Karpas-422 (cell line): ENCODE data around the gene KRTAP2-1. TPM values are rescaled to one million over a fixed set of nuclear protein-coding genes. Genes with fewer than 3 reads are reported as not detected.
"Not testable (repeated sequence)": the region's sequence is repeated elsewhere in the genome, so short reads cannot be mapped to it uniquely, and the experiment has no call there.

Experiments used
- DNase-seq: peaks from one replicate; pipeline ENCODE4 v3.0.0-alpha.2; 2015
- H2AFZ ChIP-seq: fragments of 200-600 bp; sonication (generic); 2 replicates; pipeline ENCODE4 v1.6.1; 2014; ENCODE audit warnings: antibody characterized with exemption, low read length, mixed read lengths
- H3K27ac ChIP-seq: fragments of 200-600 bp; sonication (generic); 2 replicates; pipeline ENCODE4 v1.5.1; 2014; ENCODE audit warnings: mild to moderate bottlenecking, low read length, moderate library complexity
- H3K27me3 ChIP-seq: fragments of 200-600 bp; sonication (generic); 2 replicates; pipeline ENCODE4 v1.6.1; 2014; ENCODE audit warnings: low read length, mixed read lengths
- H3K36me3 ChIP-seq: fragments of 200-600 bp; sonication (generic); 2 replicates; pipeline ENCODE4 v1.6.1; 2014; ENCODE audit warnings: low read length, mixed read lengths; ENCODE audit not compliant: insufficient read depth
- H3K4me1 ChIP-seq: fragments of 200-600 bp; sonication (generic); 2 replicates; pipeline ENCODE4 v1.6.1; 2014; ENCODE audit warnings: mild to moderate bottlenecking, low read length, mixed read lengths
- H3K4me2 ChIP-seq: fragments of 200-600 bp; sonication (generic); 2 replicates; pipeline ENCODE4 v1.6.1; 2014; ENCODE audit warnings: low read length, low read depth, mild to moderate bottlenecking; ENCODE audit not compliant: poor library complexity, severe bottlenecking
- H3K4me3 ChIP-seq: fragments of 200-600 bp; sonication (generic); 2 replicates; pipeline ENCODE4 v1.5.1; 2014; ENCODE audit warnings: mild to moderate bottlenecking, antibody characterized with exemption, low read length, mixed read lengths
- H3K79me2 ChIP-seq: fragments of 200-600 bp; sonication (generic); 2 replicates; pipeline ENCODE4 v1.6.1; 2014; ENCODE audit warnings: mild to moderate bottlenecking, low read length, mixed read lengths
- H3K9ac ChIP-seq: fragments of 200-600 bp; sonication (generic); 2 replicates; pipeline ENCODE4 v1.6.0; 2014; ENCODE audit warnings: low read length
- H3K9me2 ChIP-seq: fragments of 200-600 bp; sonication (generic), shearing (Covaris generic); replicated peaks from 2 replicates; pipeline ENCODE4 v1.6.0; 2014; ENCODE audit warnings: mild to moderate bottlenecking, low read length, moderate library complexity; ENCODE audit not compliant: insufficient read depth
- H3K9me3 ChIP-seq: fragments of 300-700, 200-600 bp; sonication (generic); 2 replicates; pipeline ENCODE4 v1.6.1; 2014; ENCODE audit warnings: low read length, mixed read lengths
- H4K20me1 ChIP-seq: fragments of 200-600 bp; sonication (generic); 2 replicates; pipeline ENCODE4 v1.6.1; 2014; ENCODE audit warnings: mild to moderate bottlenecking, antibody characterized with exemption, low read length, low read depth; ENCODE audit not compliant: insufficient read depth
- total RNA-seq: library from RNA; depleted of rRNA; stranded (reverse); fragments of >200 nt; shearing (Covaris generic); gene quantifications from 2 replicates; pipeline ENCODE4 v1.2.3, GENCODE V29; 2014; ENCODE audit warnings: low replicate concordance

The KRTAP2-1 gene
- total RNA-seq, 1 experiment from 2014 or later, result not detected

DNA sequence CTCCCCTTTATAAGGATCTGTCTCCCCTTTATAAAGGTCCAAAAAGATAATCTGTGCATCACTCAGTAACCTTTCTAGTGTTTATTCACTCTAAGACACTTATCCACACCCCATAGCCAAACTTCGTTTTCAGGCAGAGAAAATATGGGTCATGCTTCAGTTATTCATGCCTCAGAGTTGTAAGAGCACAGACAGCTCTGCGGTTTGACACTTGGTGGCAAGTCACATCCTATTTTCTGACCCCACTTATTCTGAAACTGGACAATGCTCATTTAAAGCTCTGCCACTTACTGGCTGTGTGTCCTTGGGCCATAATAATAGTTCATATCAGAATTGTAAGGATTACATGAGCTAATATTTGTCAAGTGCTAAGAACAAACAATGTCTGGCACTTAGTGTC lies 2.0 kb upstream of the KRTAP2-1 start:
- H3K27me3 ChIP-seq, result no peaks in the 10 kb centered on the region
- H4K20me1 ChIP-seq, result no peaks in the 10 kb centered on the region
- H3K27ac ChIP-seq, result no peak overlapping the region
- H2AFZ ChIP-seq, result no peak overlapping the region
- no peaks in the 10 kb centered on the region for H3K36me3 ChIP-seq
- H3K9me3 ChIP-seq, result no peaks in the 10 kb centered on the region
- no peaks in the 10 kb centered on the region for H3K9me2 ChIP-seq
- H3K4me2 ChIP-seq, result no peak overlapping the region
- no peaks in the 10 kb centered on the region for H3K4me1 ChIP-seq
- H3K4me3 ChIP-seq, result no peak overlapping the region
- H3K9ac ChIP-seq, result no peak overlapping the region
- DNase-seq, result peak; percentile 10
- H3K79me2 ChIP-seq, result no peaks in the 10 kb centered on the region

DNA sequence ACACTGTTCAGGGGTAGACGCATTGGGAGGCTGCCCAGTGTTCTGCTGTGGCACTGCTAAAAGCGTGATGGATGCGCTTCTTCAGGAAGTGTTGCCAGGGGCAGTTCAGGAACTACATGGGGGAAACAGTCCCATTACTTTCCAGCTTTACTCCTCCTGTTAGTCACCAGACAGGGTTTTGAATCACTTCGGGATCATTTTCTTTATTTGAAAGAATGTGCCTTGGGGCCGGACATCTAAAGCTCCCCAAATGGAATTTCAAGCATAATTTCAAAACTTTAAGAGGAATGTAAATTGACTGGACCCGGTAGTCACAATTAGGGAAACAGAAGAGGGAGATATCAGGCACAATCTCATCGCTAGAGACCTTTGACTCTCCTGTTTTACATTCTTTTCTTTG lies 1.3 kb upstream of the KRTAP2-1 start:
- Histone ChIP-seq H3K4me3 (no peak overlapping the region), H3K36me3 (no peaks in the 10 kb centered on the region), H3K27ac (no peak overlapping the region), H3K9me2 (no peaks in the 10 kb centered on the region), H3K27me3 (no peaks in the 10 kb centered on the region), H3K4me1 (no peaks in the 10 kb centered on the region), H3K4me2 (no peak overlapping the region), H3K79me2 (no peaks in the 10 kb centered on the region), H3K9ac (no peak overlapping the region), H4K20me1 (no peaks in the 10 kb centered on the region), H3K9me3 (no peaks in the 10 kb centered on the region), H2AFZ (no peak overlapping the region)
- DNase-seq, result peak; percentile 1

DNA sequence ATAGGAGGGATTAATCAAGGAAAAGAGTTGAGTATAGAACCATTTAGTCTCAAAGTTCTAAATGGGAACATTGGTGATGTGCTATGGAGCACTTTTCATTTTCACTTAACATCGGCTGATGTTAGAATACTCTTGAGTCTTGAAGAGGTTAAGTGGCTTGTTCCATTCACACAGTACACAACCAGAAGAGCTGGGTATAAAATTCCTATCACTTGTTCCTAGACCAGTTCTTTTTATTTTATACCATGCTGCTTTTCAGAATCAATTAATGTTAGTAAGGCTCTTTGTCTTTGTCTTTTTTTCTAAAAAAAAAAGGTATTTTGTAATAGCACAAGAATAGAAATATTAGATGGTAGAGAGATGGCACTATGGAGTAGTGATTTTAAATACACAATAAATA lies 4.2 kb downstream of the KRTAP2-1 start:
- H3K4me2 ChIP-seq, result no peak overlapping the region
- H4K20me1 ChIP-seq, result no peaks in the 10 kb centered on the region
- no peaks in the 10 kb centered on the region for H3K4me1 ChIP-seq
- no peaks in the 10 kb centered on the region for H3K36me3 ChIP-seq
- H3K4me3 ChIP-seq, result no peak overlapping the region
- H3K9ac ChIP-seq, result no peak overlapping the region
- no peak overlapping the region for H3K27ac ChIP-seq
- H3K27me3 ChIP-seq, result no peaks in the 10 kb centered on the region
- no peaks in the 10 kb centered on the region for H3K79me2 ChIP-seq
- H2AFZ ChIP-seq, result no peak overlapping the region
- DNase-seq, result no peak
- no peaks in the 10 kb centered on the region for H3K9me2 ChIP-seq
- no peaks in the 10 kb centered on the region for H3K9me3 ChIP-seq

- H3K27ac ChIP-seq, H3K4me2 ChIP-seq, H3K79me2 ChIP-seq, H3K4me1 ChIP-seq, H3K9me2 ChIP-seq, H3K9ac ChIP-seq, H4K20me1 ChIP-seq, H3K4me3 ChIP-seq, H3K9me3 ChIP-seq, H3K36me3 ChIP-seq, DNase-seq, H3K27me3 ChIP-seq, H2AFZ ChIP-seq: not testable (repeated sequence)
These were observed 6.1 kb downstream of the KRTAP2-1 start, which contains the start of gene KRTAP1-1 for GRCh38 chr17:41040783-41041571. Gene KRTAP1-1, minus strand, starts transcription at chr17:41041450. Its CDS starts 53 bp downstream, at chr17:41041397.

DNA sequence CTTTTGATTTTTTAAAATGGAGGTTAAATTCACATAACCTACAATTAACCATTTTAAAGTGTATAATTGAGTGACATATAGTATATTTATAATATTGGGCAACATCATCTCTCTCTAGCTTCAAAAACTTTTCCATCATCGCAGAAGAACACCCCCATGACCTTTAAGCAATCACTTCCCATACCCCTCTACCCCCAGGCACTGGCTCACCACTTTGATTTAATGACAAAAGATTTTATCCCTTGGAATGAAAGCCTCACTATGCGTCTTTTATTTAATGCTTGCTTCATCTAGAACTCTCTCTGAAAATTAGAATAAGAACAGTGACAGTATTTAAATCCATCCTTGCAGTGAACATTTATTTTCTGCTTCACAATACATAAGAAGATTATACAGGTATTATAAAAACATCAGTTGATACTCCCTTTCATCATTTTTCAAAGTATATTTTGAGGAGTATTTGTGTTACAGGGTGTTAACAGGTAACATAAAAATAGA lies 9.2 kb downstream of the KRTAP2-1 start:
- Histone ChIP-seq H3K9ac (no peak overlapping the region), H3K27me3 (no peaks in the 10 kb centered on the region), H3K4me3 (no peak overlapping the region), H3K36me3 (no peaks in the 10 kb centered on the region), H3K4me2 (no peak overlapping the region), H3K9me3 (no peaks in the 10 kb centered on the region), H3K27ac (no peak overlapping the region), H4K20me1 (no peaks in the 10 kb centered on the region), H2AFZ (no peak overlapping the region), H3K79me2 (no peaks in the 10 kb centered on the region), H3K4me1 (no peaks in the 10 kb centered on the region), H3K9me2 (no peaks in the 10 kb centered on the region)
- no peak for DNase-seq

- not testable (repeated sequence) for H3K79me2 ChIP-seq, H4K20me1 ChIP-seq, H3K4me1 ChIP-seq, H3K4me3 ChIP-seq, H3K27ac ChIP-seq, H3K9me2 ChIP-seq, H3K4me2 ChIP-seq, H3K9me3 ChIP-seq, H2AFZ ChIP-seq, H3K27me3 ChIP-seq, H3K36me3 ChIP-seq, H3K9ac ChIP-seq
- DNase-seq, result peak; percentile 5
These were observed 12.7 kb downstream of the KRTAP2-1 start, which contains the start of gene KRTAP1-3 for GRCh38 chr17:41034346-41034935. Gene KRTAP1-3, minus strand, starts transcription at chr17:41034874. Its CDS starts 53 bp downstream, at chr17:41034821.

DNA sequence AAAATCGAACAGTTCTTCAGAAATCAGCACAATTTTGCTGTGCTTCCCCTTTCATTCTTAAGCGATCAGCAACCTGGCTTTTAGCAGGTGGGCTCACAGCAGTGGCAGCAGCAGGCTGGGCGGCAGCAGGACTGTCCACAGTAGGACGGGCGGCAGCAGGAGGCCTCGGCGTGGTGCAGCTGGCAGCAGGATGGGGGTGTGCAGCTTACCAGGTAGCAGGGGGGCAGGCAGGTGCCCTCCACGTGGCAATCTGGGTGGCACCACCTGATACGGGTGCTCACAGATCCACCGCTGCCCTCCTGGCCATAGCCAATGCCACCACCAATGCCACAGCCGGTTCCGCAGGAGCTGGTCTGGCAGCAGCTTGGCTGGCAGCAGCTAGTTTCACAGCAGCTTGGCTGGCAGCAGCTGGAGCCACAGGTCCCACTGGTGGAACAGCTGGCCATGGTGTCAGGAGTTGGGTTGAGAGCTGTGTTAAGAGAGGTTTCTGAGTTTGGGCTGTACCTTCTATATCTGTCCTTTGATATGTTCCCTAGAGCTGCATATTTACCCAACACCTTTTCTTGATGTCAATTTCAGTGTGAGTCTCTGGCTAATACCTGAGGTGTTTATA lies 17.4 kb downstream of the KRTAP2-1 start, which contains the start of gene KRTAP1-4:
TSS of gene KRTAP1-4 (minus strand) at position 563 of the 613 bp plus-strand sequence. CDS start at position 446, 117 bp downstream.
- H3K9me2 ChIP-seq, result no peaks in the 10 kb centered on the region
- no peak for DNase-seq
- no peaks in the 10 kb centered on the region for H3K79me2 ChIP-seq
- no peaks in the 10 kb centered on the region for H3K27me3 ChIP-seq
- H2AFZ ChIP-seq, result no peak within 1 kb of the TSS
- no peak within 1 kb of the TSS for H3K27ac ChIP-seq
- no peak within 1 kb of the TSS for H3K4me2 ChIP-seq
- H3K36me3 ChIP-seq, result no peaks in the 10 kb centered on the region
- no peaks in the 10 kb centered on the region for H4K20me1 ChIP-seq
- H3K4me1 ChIP-seq, result no peaks in the 10 kb centered on the region
- no peak within 1 kb of the TSS for H3K9ac ChIP-seq
- H3K4me3 ChIP-seq, result no peak within 1 kb of the TSS
- H3K9me3 ChIP-seq, result no peaks in the 10 kb centered on the region
